NCI-H1092 (cell line): ENCODE measurements around the gene KIAA1191.

Experiments used
- DNase-seq: peaks from one replicate; lab custom pipeline; 2025; lab: John Stamatoyannopoulos, UW

KIAA1191 gene

DNA sequence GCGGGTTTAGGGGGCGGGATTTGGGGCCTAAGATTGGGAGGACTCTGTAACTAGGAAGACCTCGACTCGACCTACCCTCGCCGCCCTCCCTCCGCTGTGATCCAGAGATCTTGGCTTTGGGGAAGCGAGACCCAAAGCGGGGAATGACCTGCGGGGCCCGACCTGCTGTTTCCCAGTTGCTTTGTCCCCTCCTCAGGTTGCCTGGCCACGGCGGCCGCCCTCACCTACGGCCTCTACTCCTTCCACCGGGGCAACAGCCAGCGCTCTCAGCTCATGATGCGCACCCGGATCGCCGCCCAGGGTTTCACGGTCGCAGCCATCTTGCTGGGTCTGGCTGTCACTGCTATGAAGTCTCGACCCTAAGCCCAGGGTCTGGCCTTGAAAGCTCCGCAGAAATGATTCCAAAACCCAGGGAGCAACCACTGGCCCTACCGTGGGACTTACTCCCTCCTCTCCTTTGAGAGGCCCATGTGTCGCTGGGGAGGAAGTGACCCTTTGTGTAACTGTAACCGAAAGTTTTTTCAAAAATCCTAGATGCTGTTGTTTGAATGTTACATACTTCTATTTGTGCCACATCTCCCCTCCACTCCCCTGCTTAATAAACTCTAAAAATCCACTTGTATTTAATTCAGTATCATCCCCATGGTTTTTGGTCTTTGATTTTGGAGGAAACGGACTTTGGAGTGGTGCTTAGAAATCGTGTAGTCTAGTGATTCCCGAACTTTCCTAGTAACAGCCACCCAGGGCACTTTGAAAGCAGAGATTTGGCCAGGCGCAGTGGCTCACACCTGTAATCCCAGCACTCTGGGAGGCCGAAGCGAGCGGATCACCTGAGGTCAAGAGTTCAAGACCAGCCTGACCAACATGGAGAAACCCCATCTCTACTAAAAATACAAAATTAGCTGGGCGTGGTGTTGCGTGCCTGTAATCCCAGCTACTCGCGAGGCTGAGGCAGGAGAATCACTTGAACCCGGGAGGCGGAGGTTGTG, 27.9 kb upstream of the KIAA1191 start:
- no peak for DNase-seq

DNA sequence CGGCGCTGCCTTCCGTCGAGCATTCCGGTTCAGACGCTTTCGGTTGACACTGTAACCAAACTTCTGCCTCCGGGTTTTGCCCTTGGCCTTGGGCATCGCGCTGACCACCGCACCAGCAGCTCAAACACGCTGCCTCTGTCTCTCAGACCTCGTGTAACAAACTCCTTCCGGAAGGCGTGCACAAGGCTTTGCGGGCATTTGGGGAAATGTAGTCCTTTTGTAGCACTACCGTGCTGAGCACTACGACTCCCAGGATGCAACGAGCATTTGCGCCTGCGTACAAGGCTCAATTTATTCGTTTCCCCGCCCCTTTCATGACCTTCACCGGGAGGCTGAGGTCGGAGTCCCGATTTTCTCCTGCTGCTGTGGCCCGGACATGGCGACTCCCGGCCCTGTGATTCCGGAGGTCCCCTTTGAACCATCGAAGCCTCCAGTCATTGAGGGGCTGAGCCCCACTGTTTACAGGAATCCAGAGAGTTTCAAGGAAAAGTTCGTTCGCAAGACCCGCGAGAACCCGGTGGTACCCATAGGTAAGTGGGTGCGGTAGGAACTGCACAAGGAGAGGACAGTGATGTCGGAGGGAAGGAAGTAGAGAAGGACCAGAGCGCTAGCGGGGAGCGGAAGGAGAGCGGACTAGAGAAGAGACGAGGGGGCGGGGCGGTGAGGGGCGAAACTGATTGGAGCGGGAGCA, 27.0 kb upstream of the KIAA1191 start, which contains the start of the genes HIGD2A and NOP16:
TSS of gene HIGD2A (plus strand) at position 308 of the 691 bp plus-strand sequence. CDS start at position 377, 69 bp downstream.
TSS of gene NOP16 (minus strand) at position 155 of the 691 bp plus-strand sequence. CDS start at position 96, 59 bp downstream.
- DNase-seq = peak; percentile 96

DNA sequence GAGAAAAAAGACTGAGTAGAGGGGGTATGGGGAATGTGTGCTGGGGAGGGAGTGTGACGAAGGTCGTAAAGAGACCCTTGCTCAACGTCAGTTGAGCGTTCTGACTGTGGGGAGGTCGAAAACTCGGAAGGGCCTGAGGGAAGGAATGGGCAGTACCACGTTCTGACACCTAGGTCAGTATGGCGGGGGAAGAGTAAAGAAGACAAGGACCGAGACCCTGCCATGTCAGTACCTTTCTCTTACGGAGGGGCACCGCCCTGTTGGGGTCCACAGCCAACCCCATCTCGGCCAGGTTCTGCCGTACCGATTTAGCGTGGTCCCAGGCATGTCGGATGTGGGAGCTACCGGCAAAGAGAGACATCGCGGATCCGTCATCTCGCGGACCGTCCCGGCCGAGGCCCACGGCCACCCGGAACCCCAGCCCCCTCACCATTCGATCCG, 26.5 kb upstream of the KIAA1191 start:
- no peak for DNase-seq

DNA sequence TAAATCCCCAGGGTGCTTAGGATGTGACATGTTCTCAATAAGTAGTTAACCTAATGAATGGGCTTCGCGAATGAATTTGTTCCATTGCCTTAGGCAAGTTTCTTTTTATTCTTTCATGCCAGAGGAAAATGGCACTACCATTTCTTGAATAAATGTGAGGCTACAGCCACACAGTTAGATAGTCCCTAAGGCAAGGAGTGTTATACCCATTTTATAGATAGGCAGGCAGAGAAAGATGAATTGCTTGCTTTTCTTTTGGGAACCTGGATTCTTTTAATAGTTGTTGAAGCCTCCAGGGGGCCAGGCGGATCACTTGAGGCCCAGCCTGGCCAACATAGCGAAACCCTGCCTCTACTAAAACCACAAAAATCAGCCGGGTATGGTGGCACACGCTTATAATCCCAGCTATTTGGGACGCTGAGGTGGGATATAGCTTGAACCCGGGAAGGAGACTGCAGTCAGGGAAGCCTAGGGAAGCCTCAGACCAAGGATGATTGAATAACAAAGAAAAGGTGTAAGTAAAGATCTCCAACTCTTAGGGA, 25.9 kb upstream of the KIAA1191 start:
- DNase-seq = no peak

DNA sequence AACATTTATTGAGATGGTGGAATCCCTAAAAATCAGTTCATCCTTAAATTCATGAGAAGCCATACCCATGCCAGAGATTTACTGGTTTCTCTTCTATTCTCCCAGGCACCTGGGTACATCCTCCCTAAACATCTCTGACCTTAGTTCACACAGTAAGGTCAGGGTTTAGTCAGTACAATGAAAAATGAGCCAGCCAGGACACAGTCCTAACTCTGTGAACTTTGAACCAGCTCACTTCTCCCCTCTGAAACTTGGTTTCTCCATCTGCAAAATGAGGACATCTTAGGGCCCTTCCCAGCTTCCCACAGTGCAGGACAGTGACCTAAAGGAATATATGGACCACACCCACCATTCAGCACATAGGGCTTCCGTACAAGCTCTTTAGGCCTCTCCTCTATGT, 24.9 kb upstream of the KIAA1191 start:
- no peak for DNase-seq

DNA sequence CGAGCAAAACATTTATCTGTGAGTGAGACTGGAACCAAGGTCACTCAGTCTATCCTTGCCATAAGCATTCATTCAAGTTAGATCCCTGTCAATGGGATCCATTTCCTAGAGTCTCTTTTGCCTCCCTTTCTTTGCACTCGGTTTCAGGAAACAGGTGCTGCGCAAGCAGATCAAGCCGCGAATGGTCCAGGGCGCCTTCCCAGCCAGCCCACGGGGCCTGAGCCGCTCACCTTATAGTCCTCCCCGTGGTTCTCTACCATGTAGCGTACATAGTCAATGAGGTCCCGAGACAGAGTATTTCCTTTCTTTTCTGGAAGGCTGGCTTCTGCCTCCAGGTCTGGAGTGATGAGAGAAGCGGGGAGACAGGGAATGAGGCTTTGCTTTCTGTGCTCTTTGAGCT, 23.4 kb upstream of the KIAA1191 start:
- DNase-seq = no peak

DNA sequence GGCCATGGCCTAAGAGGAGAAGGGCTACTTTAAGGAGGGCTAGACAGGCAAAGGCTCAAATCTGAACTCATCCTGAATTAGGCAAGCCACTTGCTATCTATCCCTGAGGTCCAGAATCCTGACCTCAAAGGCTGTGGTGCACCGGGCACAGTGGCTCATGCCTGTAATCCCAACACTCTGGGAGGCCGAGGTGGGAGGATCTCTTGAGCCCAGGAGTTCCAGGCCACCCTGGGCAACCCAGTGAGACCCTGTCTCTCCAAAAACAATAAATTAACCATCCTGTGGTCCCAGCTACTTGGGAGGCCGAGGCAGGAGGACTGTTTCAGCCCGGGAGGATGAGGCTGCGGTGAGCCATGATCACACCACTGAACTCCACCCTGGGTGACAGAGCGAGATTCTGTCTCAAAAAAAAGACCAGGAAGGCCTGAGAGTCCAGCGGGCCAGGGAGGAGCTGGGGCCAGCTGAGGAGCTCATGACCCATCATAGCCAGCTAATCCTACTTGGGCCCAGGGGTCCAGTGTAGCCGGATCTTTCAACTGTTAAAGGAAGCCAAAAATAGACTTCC, 22.9 kb upstream of the KIAA1191 start:
- no peak for DNase-seq

DNA sequence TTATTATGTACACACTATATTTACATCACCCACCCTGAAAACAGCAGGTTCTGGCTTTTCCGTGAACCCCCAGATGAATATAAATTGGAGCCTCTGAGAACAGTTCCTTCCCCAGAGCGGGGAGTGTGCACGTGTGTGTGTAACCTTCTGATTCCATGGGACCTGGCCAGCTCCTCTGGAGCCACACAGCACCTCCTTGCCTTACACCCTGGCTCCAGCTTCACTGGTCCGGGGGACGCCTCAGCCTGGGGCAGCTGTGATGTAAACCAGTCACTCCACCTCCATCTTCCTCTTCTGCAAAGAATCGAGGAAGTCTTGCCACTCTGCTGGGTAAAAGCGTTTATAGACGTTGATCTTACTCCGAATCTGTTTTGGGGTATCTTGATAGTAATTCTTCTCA, 22.4 kb upstream of the KIAA1191 start:
- DNase-seq = no peak

DNA sequence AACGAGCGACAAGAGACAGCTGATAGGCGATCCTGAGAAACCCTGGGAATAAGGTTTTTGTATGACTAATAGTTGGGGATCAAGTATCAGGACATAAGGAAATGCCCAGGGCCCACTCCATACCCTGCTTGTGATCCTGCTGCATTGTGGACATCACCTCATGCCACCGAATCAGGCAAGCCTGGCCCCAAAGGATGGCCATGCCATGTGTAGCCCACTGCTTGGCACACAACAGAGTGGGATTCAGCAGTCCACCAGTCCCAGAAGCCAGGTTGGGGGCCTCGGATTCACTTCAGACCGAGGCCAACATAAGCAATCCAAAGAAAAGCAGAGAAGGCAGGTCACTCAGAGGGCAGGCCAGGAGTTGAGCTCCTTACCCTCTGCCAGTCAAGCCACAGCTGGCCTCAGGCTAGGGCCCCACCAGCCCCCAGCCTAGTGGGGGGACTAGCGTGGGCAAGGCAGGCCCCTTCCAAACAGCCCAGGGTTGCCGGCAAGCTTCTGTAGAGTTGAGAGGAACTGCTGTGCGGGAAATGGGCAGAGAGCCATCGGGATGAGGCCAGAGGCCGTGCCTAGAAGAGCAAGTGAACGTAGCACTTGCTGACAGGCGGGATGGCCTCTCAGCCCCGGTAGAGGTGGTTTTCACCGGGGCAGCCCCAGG, 21.8 kb upstream of the KIAA1191 start:
- DNase-seq = no peak

DNA sequence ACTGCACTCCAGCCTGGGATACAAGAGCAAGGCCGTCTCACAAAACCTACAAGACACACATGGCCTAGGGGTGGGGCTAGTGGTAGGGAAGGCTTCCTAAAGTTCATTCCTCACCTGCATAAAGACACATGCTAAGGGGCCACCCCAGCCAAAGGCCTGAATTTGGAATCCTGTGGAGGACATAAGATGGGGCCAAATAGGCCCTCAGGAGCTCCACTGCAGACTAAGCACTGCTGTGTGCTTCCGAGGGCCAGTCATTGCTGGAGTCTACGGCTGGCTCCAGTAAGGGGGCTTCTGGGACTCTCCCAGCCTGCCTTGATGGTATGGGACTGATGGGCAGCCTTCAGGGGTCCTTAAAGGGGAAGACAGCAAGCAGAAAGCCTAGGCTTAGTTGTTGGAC, 21.2 kb upstream of the KIAA1191 start:
- DNase-seq = no peak

DNA sequence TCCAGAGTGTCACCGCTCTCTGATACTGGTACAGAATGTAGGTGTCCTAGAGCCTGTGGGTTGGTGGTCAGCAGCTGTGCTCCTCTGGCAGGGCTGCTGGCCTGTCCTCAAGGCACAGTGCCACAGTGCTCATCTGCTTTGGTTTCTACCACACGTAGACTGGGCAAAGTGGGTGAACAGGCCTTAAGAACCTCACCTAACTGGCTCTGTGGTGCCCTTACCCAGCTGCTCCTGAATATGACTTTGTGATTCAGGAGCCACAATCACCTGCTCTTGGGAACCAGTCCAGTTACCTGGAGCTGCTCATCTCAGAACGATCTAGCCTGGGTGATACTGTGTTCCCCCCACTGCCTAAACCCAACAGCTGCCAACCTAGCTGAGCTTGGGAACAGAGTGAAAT, 20.4 kb upstream of the KIAA1191 start:
- DNase-seq = no peak

DNA sequence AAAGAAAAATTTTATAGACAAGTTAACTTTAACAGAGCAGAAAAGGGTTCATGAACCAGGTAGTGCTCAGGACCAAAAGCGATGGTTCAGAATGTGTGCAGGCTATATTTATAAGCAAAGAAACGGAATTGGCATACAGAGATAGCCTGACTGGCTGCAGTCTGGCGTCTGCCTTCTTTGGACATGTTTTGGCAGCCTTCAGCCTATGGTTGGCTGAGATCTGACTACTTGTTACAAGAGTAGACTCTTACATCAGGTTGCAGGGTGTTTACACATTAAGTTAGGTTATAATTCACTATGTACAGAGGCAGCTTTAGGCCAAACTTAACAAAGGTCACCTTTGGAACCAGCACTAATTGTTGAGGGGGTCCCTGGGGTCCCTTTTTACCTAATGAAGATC, 19.9 kb upstream of the KIAA1191 start:
- DNase-seq = no peak

DNA sequence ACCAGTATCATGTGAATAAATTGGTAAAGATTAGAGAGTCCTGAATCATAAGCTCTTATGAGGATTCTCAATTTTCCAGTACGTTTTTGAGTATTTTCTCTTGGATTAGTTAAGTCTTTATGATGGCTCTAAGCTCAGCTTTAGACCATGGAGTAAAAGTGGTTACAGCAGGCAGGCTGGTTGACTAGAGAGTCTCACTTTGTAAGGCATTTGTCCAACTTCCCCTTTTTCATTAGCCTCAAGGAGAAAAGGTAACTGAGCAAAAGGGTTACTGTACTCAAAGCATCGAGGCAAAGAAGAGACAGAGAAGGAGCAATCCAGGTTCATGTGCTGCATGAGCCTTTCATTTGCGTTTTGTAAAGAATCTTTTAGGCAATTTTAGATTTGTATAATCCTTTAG, 18.3 kb upstream of the KIAA1191 start:
- DNase-seq = no peak

DNA sequence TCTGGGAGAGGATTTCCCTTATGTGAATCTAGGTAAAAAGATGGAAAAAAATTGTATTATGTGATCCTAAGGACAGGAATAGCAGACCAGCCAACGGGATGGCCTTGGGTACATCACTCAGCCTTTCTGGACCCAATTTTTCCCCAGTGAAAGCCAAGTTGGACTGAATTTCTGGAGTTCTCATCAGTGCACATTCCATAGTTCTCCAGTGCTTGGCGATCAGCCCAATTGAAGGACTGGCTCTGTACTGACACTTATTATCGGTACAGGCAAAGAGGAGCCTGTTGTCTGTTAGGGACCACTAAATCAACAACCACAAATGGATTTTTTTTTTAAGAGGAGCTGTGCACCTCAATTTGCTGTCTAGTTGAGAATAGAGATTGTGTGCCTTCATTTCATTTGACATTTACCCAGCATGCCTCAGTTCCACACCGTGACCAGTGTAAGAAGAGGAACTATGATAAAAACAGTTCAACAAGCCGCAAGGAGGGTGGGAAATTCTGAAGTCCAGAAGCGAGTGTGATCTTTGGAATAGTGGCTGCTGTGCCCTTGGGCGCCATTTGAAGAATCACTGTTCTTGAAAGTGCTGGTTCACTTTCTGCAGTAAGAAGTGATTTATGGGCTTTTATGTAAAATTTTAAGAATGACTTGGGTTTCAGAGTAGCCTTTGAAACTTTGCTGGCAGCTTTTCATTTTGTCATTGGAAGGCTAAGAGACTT, 11.7 kb upstream of the KIAA1191 start:
- no peak for DNase-seq

DNA sequence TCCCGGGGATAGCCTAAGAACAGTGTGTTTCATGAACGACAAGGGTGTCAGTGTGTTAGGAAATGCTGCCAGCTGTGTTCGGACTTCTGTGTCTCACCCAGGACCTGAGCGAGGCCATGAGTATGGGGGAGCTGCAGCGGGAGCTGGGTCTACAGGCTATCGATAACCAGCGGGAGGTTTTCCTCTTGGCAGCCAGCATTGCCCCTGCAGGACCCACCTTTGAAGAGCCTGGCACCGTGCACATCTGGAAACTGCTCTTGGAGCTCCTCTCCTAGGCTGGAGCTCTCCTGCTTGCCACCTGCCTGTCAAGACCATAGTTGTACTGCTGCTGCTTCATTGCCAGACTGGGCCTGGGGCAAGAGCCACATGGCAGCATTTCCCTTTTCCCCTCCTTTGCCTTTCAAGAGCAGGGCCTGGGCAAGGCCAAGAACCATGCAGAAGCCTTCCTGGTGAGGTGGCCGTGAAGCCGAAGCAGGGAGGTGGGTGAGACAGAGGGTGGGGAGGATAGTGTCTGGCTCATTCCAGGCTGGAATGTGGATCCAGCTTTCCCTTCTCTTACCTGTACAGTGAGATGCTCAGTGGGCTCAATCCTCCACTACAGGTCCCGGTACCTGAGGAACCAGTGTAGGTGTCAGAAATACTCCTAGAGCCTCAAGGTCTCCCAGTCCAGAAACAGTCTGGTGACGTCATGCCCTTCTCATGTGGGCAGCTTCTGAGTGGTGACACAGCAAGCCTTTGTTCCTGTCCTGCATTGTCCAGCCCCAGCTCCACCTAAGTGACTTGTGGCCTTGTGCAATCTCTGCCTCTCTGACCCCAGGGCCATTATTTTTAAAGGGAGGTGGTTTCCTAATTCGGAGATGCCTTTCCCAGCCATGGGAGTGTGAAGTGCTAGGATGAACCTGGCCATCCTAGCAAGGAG, 10.3 kb upstream of the KIAA1191 start:
- no peak for DNase-seq

DNA sequence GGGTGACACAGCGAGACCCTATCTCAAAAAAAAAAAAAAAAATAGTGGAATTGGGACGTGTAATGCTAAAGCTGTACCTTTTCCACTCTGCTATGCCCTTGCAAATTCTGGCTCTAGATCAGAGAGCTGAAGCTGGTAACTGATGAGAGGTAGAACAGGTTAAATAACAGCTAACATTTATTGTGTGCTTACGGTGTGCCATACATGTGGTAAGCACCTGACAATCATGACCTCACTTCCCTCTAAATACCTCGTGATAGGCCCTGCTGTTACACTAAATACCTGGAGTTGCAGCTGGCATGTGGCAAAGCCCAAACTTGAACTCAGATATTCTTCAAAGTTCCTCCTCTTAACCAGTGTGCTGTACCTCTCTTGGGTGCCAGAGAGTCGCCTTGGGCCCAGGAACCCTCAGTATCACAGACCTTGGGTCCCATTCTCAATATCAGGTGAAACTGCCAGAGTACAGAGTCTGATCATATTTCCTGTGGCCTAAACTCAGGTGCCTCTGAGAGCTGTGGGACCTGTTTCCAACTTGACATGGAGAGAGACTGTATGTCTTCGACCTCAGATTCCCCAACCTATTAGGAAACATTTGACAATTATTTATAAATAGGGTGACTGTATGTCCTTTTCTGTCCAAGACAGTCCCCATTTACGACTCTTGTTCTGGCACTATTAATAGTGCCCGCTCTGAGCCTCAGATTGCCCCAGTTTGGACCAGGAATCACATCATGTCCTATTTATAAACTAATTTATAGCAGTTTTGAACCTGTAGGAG, 8.6 kb upstream of the KIAA1191 start:
- no peak for DNase-seq

DNA sequence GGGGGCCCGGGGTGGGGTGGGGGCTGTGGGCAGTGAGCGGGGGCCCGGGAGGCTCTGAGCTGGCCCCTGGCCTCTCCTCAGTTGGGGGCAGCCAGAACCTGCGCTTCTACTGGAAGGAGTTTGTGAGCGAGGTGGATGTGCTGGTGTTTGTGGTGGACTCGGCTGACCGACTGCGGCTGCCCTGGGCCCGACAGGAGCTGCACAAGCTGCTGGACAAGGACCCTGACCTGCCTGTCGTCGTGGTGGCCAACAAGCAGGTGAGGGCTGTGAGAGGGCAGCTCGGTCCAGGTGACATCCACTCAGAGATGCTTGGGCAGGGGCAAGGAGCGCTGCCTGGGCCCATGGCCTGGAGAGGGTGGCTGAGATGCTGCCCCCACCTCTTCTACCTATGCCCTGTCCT, 7.2 kb upstream of the KIAA1191 start:
- no peak for DNase-seq

DNA sequence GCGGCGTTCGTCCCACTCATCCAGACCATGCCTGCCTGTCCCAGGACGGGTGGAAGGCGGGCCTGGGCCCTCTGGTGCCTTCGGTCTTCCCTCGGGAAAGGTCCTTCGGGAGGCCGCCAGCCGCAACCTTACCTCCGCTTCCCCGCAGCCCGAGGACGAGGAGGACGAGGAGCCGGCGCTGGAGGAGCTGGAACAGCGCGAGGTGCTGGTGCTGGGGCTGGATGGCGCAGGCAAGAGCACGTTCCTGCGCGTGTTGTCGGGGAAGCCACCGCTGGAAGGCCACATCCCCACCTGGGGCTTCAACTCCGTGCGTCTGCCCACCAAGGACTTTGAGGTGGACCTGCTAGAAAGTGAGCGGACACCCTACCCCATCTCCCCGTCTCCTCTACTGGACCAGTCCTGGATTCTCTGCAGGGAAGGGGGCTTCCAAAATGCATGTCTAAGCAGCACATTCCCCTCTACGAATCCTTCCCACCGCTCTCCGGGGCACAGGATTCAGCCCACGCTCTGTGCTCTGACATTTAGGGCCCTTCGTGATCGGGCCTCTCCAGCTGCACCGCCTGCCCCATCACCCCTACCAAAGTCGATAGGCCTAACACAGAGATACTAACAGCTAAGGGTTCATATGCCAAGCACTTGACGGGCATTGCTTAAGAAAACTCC, 4.8 kb upstream of the KIAA1191 start:
- DNase-seq = no peak
